Measurements from ENCODE around the gene HELQ.
A peak's percentile ranks its signal among the peaks of the same experiment; 100 is the strongest.
"Not testable (repeated sequence)": the region's sequence is repeated elsewhere in the genome, so short reads cannot be mapped to it uniquely, and the experiment has no call there.

HELQ gene

GRCh38 chr4:83455281-83456183 is at the start of gene HELQ, which contains the start of gene MRPS18C:
HELQ (minus strand) TSS chr4:83455823; CDS start chr4:83455693, 130 bp downstream.
MRPS18C (plus strand) TSS chr4:83456058; CDS start chr4:83456078, 20 bp downstream.
- DNase-seq: peak; percentile 96 to 97

GRCh38 chr4:83504996-83505395 is 49.4 kb upstream of the HELQ start:
- no peak for DNase-seq

- no peak for DNase-seq
Measured at GRCh38 chr4:83504503-83504902, 48.9 kb upstream of the HELQ start.

GRCh38 chr4:83503974-83504373 is 48.4 kb upstream of the HELQ start:
- DNase-seq: no peak

- DNase-seq: not testable (repeated sequence)
Measured at GRCh38 chr4:83501671-83502070, 46.0 kb upstream of the HELQ start.

- no peak for DNase-seq
Measured at GRCh38 chr4:83498187-83498586, 42.6 kb upstream of the HELQ start.

- not testable (repeated sequence) for DNase-seq
Measured at GRCh38 chr4:83496085-83496917, 40.7 kb upstream of the HELQ start.

- peak; percentile 1 to 2 for DNase-seq
Measured at GRCh38 chr4:83490876-83491450, 35.3 kb upstream of the HELQ start.

GRCh38 chr4:83489711-83490326 is 34.2 kb upstream of the HELQ start:
- DNase-seq: no peak

- DNase-seq: no peak
Measured at GRCh38 chr4:83486457-83487129, 31.0 kb upstream of the HELQ start.

GRCh38 chr4:83484500-83485461 is 29.2 kb upstream of the HELQ start, which contains the start of gene ABRAXAS1:
ABRAXAS1 (minus strand) TSS chr4:83485100; CDS start chr4:83485072, 28 bp downstream.
- DNase-seq: peak; percentile 88 to 90

- no peak for DNase-seq
Measured at GRCh38 chr4:83473966-83474365, 18.3 kb upstream of the HELQ start.

GRCh38 chr4:83473423-83473822 is 17.8 kb upstream of the HELQ start:
- no peak for DNase-seq

GRCh38 chr4:83456184-83456501 is 520 bp upstream of the HELQ start:
- no peak for DNase-seq

GRCh38 chr4:83454686-83455085 is 937 bp downstream of the HELQ start:
- no peak for DNase-seq

GRCh38 chr4:83449009-83449408 is 6.6 kb downstream of the HELQ start:
- DNase-seq: no peak

- no peak for DNase-seq
Measured at GRCh38 chr4:83440899-83441298, 14.7 kb downstream of the HELQ start.

- no peak for DNase-seq
Measured at GRCh38 chr4:83440148-83440814, 15.3 kb downstream of the HELQ start.

- DNase-seq: no peak
Measured at GRCh38 chr4:83438719-83439118, 16.9 kb downstream of the HELQ start.

- no peak for DNase-seq
Measured at GRCh38 chr4:83436680-83437079, 18.9 kb downstream of the HELQ start.
